Measurements from ENCODE around the gene FGF10. TPM values are rescaled to one million over a fixed set of nuclear protein-coding genes. Genes with fewer than 3 reads are reported as not detected.

FGF10 gene
- total RNA-seq, 2 experiments from 2014 or later, result not detected

- peaks cover 3% of the 10 kb centered on the region for H3K9me3 Mint-ChIP-seq
- no peak for DNase-seq
- no peaks in the 10 kb centered on the region for H3K4me1 Mint-ChIP-seq
- no peaks in the 10 kb centered on the region for H3K36me3 Mint-ChIP-seq
- H3K4me3 Mint-ChIP-seq, result no peak overlapping the region
- H3K27me3 Mint-ChIP-seq, result no peaks in the 10 kb centered on the region
- no peak overlapping the region for H3K27ac Mint-ChIP-seq
Measured at GRCh38 chr5:44377057-44377456, 12.2 kb downstream of the FGF10 start.

- no peak for DNase-seq
- no peaks in the 10 kb centered on the region for H3K27me3 Mint-ChIP-seq
- no peaks in the 10 kb centered on the region for H3K4me1 Mint-ChIP-seq
- H3K4me3 Mint-ChIP-seq, result no peak overlapping the region
- H3K9me3 Mint-ChIP-seq, result peaks cover 2% of the 10 kb centered on the region
- H3K36me3 Mint-ChIP-seq, result no peaks in the 10 kb centered on the region
- H3K27ac Mint-ChIP-seq, result no peak overlapping the region
Measured at GRCh38 chr5:44372028-44372427, 17.2 kb downstream of the FGF10 start.

- Mint-ChIP-seq H3K36me3 (no peaks in the 10 kb centered on the region), H3K4me3 (no peak overlapping the region), H3K9me3 (peaks cover 2% of the 10 kb centered on the region), H3K4me1 (no peaks in the 10 kb centered on the region), H3K27ac (no peak overlapping the region), H3K27me3 (no peaks in the 10 kb centered on the region)
- DNase-seq, result no peak
Measured at GRCh38 chr5:44367203-44367602, 22.0 kb downstream of the FGF10 start.

- Mint-ChIP-seq H3K9me3 (peaks cover 1% of the 10 kb centered on the region), H3K36me3 (no peaks in the 10 kb centered on the region), H3K27me3 (no peaks in the 10 kb centered on the region), H3K4me1 (no peaks in the 10 kb centered on the region), H3K4me3 (no peak overlapping the region), H3K27ac (no peak overlapping the region)
- no peak for DNase-seq
Measured at GRCh38 chr5:44365345-44365744, 23.9 kb downstream of the FGF10 start.

GRCh38 chr5:44364097-44364496, 25.1 kb downstream of the FGF10 start:
- peaks cover 1% of the 10 kb centered on the region for H3K9me3 Mint-ChIP-seq
- H3K4me3 Mint-ChIP-seq, result no peak overlapping the region
- no peaks in the 10 kb centered on the region for H3K27me3 Mint-ChIP-seq
- H3K4me1 Mint-ChIP-seq, result no peaks in the 10 kb centered on the region
- H3K27ac Mint-ChIP-seq, result no peak overlapping the region
- no peak for DNase-seq
- H3K36me3 Mint-ChIP-seq, result no peaks in the 10 kb centered on the region

- H3K4me3 Mint-ChIP-seq, result no peak overlapping the region
- H3K36me3 Mint-ChIP-seq, result no peaks in the 10 kb centered on the region
- H3K4me1 Mint-ChIP-seq, result no peaks in the 10 kb centered on the region
- H3K27ac Mint-ChIP-seq, result no peak overlapping the region
- no peak for DNase-seq
- peaks cover 1% of the 10 kb centered on the region for H3K9me3 Mint-ChIP-seq
- H3K27me3 Mint-ChIP-seq, result no peaks in the 10 kb centered on the region
Measured at GRCh38 chr5:44361342-44362001, 27.7 kb downstream of the FGF10 start.

- H3K4me3 Mint-ChIP-seq, result no peak overlapping the region
- H3K36me3 Mint-ChIP-seq, result no peaks in the 10 kb centered on the region
- H3K27ac Mint-ChIP-seq, result no peak overlapping the region
- DNase-seq, result no peak
- no peaks in the 10 kb centered on the region for H3K27me3 Mint-ChIP-seq
- no peaks in the 10 kb centered on the region for H3K4me1 Mint-ChIP-seq
- peaks cover 1% of the 10 kb centered on the region for H3K9me3 Mint-ChIP-seq
Measured at GRCh38 chr5:44360919-44361318, 28.3 kb downstream of the FGF10 start.

- no peaks in the 10 kb centered on the region for H3K4me1 Mint-ChIP-seq
- no peaks in the 10 kb centered on the region for H3K27me3 Mint-ChIP-seq
- H3K4me3 Mint-ChIP-seq, result no peak overlapping the region
- H3K9me3 Mint-ChIP-seq, result no peaks in the 10 kb centered on the region
- H3K36me3 Mint-ChIP-seq, result no peaks in the 10 kb centered on the region
- DNase-seq, result no peak
- H3K27ac Mint-ChIP-seq, result no peak overlapping the region
Measured at GRCh38 chr5:44358421-44358820, 30.8 kb downstream of the FGF10 start.

- H3K27me3 Mint-ChIP-seq, result no peaks in the 10 kb centered on the region
- no peaks in the 10 kb centered on the region for H3K9me3 Mint-ChIP-seq
- no peak overlapping the region for H3K4me3 Mint-ChIP-seq
- no peaks in the 10 kb centered on the region for H3K36me3 Mint-ChIP-seq
- DNase-seq, result no peak
- H3K27ac Mint-ChIP-seq, result no peak overlapping the region
- no peaks in the 10 kb centered on the region for H3K4me1 Mint-ChIP-seq
Measured at GRCh38 chr5:44356231-44356630, 33.0 kb downstream of the FGF10 start.

GRCh38 chr5:44345871-44346270, 43.3 kb downstream of the FGF10 start:
- no peak overlapping the region for H3K4me3 Mint-ChIP-seq
- H3K9me3 Mint-ChIP-seq, result no peaks in the 10 kb centered on the region

GRCh38 chr5:44336708-44337107, 52.5 kb downstream of the FGF10 start:
- H3K4me1 Mint-ChIP-seq, result no peaks in the 10 kb centered on the region
- no peak overlapping the region for H3K27ac Mint-ChIP-seq
- no peak overlapping the region for H3K4me3 Mint-ChIP-seq
- H3K27me3 Mint-ChIP-seq, result no peaks in the 10 kb centered on the region
- H3K9me3 Mint-ChIP-seq, result no peaks in the 10 kb centered on the region
- no peaks in the 10 kb centered on the region for H3K36me3 Mint-ChIP-seq
- DNase-seq, result no peak

More at GRCh38 chr5:44345871-44346270, 43.3 kb downstream of the FGF10 start:
- Mint-ChIP-seq H3K4me1 (no peaks in the 10 kb centered on the region), H3K36me3 (no peaks in the 10 kb centered on the region), H3K27me3 (no peaks in the 10 kb centered on the region), H3K27ac (no peak overlapping the region)
- no peak for DNase-seq

- no peak for DNase-seq
- H3K36me3 Mint-ChIP-seq, result no peaks in the 10 kb centered on the region
- no peaks in the 10 kb centered on the region for H3K9me3 Mint-ChIP-seq
- no peak overlapping the region for H3K4me3 Mint-ChIP-seq
- H3K27me3 Mint-ChIP-seq, result no peaks in the 10 kb centered on the region
- H3K4me1 Mint-ChIP-seq, result no peaks in the 10 kb centered on the region
- no peak overlapping the region for H3K27ac Mint-ChIP-seq
Measured at GRCh38 chr5:44334622-44335021, 54.6 kb downstream of the FGF10 start.

- no peaks in the 10 kb centered on the region for H3K27me3 Mint-ChIP-seq
- no peak for DNase-seq
- H3K4me3 Mint-ChIP-seq, result no peak overlapping the region
- H3K27ac Mint-ChIP-seq, result no peak overlapping the region
- H3K9me3 Mint-ChIP-seq, result no peaks in the 10 kb centered on the region
- no peaks in the 10 kb centered on the region for H3K36me3 Mint-ChIP-seq
- H3K4me1 Mint-ChIP-seq, result no peaks in the 10 kb centered on the region
Measured at GRCh38 chr5:44332285-44332971, 56.8 kb downstream of the FGF10 start.

GRCh38 chr5:44331471-44332050, 57.7 kb downstream of the FGF10 start:
- Mint-ChIP-seq H3K4me1 (no peaks in the 10 kb centered on the region), H3K4me3 (no peak overlapping the region), H3K27me3 (no peaks in the 10 kb centered on the region), H3K27ac (no peak overlapping the region), H3K36me3 (no peaks in the 10 kb centered on the region), H3K9me3 (no peaks in the 10 kb centered on the region)
- DNase-seq, result no peak

- Mint-ChIP-seq H3K36me3 (no peaks in the 10 kb centered on the region), H3K9me3 (no peaks in the 10 kb centered on the region), H3K27me3 (no peaks in the 10 kb centered on the region), H3K4me1 (no peaks in the 10 kb centered on the region), H3K27ac (no peak overlapping the region), H3K4me3 (no peak overlapping the region)
- DNase-seq, result no peak
Measured at GRCh38 chr5:44329716-44330115, 59.5 kb downstream of the FGF10 start.
